A549 (cell line): ENCODE measurements around the gene UNC13C. TPM values are rescaled to one million over a fixed set of nuclear protein-coding genes. Genes with fewer than 3 reads are reported as not detected.

Source experiments
- ATAC-seq, 2 experiments: fragments of 200-7000 bp in 1 of 2; fragments of >200 bp in 1 of 2; cut with Nextera tagmentation in 1 of 2; cut with Tn5 transposase in 1 of 2; 3 replicates each; pipeline versions ENCODE4 v1.8.0 to v1.9.1; 2018 to 2020; ENCODE audit warnings: mild to moderate bottlenecking in 1 of 2, moderate library complexity in 1 of 2
- CTCF ChIA-PET: fragments of 300-600 bp; sonication (Branson Sonifier 250); formaldehyde crosslinking; extraction: SDS; loops from one replicate; lab custom pipeline; 2021; ENCODE audit warnings: antibody characterized with exemption, inconsistent platforms; lab: Yijun Ruan, JAX
- POLR2A ChIA-PET: fragments of 350-600 bp; formaldehyde crosslinking; extraction: SDS; loops from one replicate; lab custom pipeline; 2021; ENCODE audit warnings: antibody characterized with exemption, inconsistent platforms; lab: Yijun Ruan, JAX
- DNase-seq, 2 experiments: peaks; one replicate each; pipeline versions ENCODE4 v3.0.0 to v3.0.0-alpha.2; 2011 to 2016; ENCODE audit warnings: low read depth in 1 of 2, low spot score in 1 of 2
- FAIRE-seq: peaks from 2 replicates; lab custom pipeline; 2011; peaks lifted over from hg19 to GRCh38; lab: Jason Lieb, UNC
- H3K27ac ChIP-seq, 2 experiments: fragments of >200 bp; sonication (Bioruptor Twin); formaldehyde crosslinking; 3 replicates each; pipeline ENCODE4 v1.5.1; 2016 to 2017
- H3K4me1 ChIP-seq: fragments of >200 bp; sonication (Bioruptor Twin); formaldehyde crosslinking; 3 replicates; pipeline ENCODE4 v1.6.1; 2016
- H3K4me2 ChIP-seq: fragments of >200 bp; sonication (Bioruptor Twin); formaldehyde crosslinking; 3 replicates; pipeline ENCODE4 v1.6.1; 2016
- H3K4me3 ChIP-seq: fragments of >200 bp; sonication (Bioruptor Twin); formaldehyde crosslinking; 3 replicates; pipeline ENCODE4 v1.5.1; 2016
- H3K9me3 ChIP-seq: fragments of >200 bp; sonication (Bioruptor Twin); formaldehyde crosslinking; 3 replicates; pipeline ENCODE4 v1.6.1; 2016
- CEBPB ChIP-seq, 2 experiments: fragments of >200 bp in 1 of 2; sonication (Bioruptor Twin) in 1 of 2; formaldehyde crosslinking in 1 of 2; IDR thresholded peaks; 2 replicates each; pipeline ENCODE4 v1.6.1; 2012 to 2016
- EHMT2 ChIP-seq: fragments of 200-600 bp; sonication (generic); IDR thresholded peaks from 2 replicates; pipeline ENCODE4 v1.6.1; 2016; ENCODE audit warnings: antibody characterized with exemption, low read depth, mild to moderate bottlenecking, moderate library complexity
- ESRRA ChIP-seq: fragments of 150-350 bp; IDR thresholded peaks from 2 replicates; pipeline ENCODE4 v1.6.1; 2014; ENCODE audit warnings: mild to moderate bottlenecking, low read length, borderline replicate concordance
- FOSL2 ChIP-seq, 2 experiments: fragments of 450-650 bp in 1 of 2; fragments of >200 bp in 1 of 2; sonication (Bioruptor Twin) in 1 of 2; formaldehyde crosslinking; IDR thresholded peaks; 2 replicates each; pipeline versions ENCODE4 v1.5.0 to v1.6.1; 2016 to 2020; ENCODE audit warnings: mild to moderate bottlenecking in 1 of 2, moderate library complexity in 1 of 2
- FOXS1 ChIP-seq: fragments of 250-450 bp; sonication (Bioruptor Pico); IDR thresholded peaks from 2 replicates; pipeline ENCODE4 v1.5.0; 2020; ENCODE audit warnings: mild to moderate bottlenecking, moderate library complexity
- GATA3 ChIP-seq: IDR thresholded peaks from 2 replicates; pipeline ENCODE4 v1.6.1; 2012; ENCODE audit warnings: borderline replicate concordance
- HOXB13 ChIP-seq: fragments of 250-450 bp; sonication (Bioruptor Pico); IDR thresholded peaks from 2 replicates; pipeline ENCODE4 v1.5.0; 2020; ENCODE audit warnings: low read depth, mild to moderate bottlenecking, moderate library complexity
- HOXB5 ChIP-seq: fragments of 250-450 bp; sonication (Bioruptor Pico); IDR thresholded peaks from 2 replicates; pipeline ENCODE4 v1.5.0; 2020; ENCODE audit warnings: mild to moderate bottlenecking, moderate library complexity
- JUN ChIP-seq, 2 experiments: fragments of >200 bp; sonication (Bioruptor Twin); formaldehyde crosslinking; IDR thresholded peaks; 2 replicates in 1 of 2; 3 replicates in 1 of 2; pipeline ENCODE4 v1.6.1; 2016 to 2017
- JUNB ChIP-seq: fragments of >200 bp; sonication (Bioruptor Twin); formaldehyde crosslinking; IDR thresholded peaks from 2 replicates; pipeline ENCODE4 v1.6.1; 2016
- KDM5A ChIP-seq: fragments of 200-600 bp; sonication (generic); IDR thresholded peaks from 2 replicates; pipeline ENCODE4 v1.6.1; 2016; ENCODE audit warnings: antibody characterized with exemption, mild to moderate bottlenecking
- MAX ChIP-seq: IDR thresholded peaks from 2 replicates; pipeline ENCODE4 v1.6.1; 2012
- MYC ChIP-seq: IDR thresholded peaks from 2 replicates; pipeline ENCODE4 v1.6.1; 2012; ENCODE audit warnings: mild to moderate bottlenecking, inconsistent platforms, low read length, improper control_type of control experiment, borderline replicate concordance
- NPAS2 ChIP-seq: fragments of 250-450 bp; sonication (Bioruptor Pico); IDR thresholded peaks from 2 replicates; pipeline ENCODE4 v1.8.0; 2022; ENCODE audit warnings: mild to moderate bottlenecking, moderate library complexity, borderline replicate concordance
- NR3C1 ChIP-seq: fragments of >200 bp; sonication (Bioruptor Twin); formaldehyde crosslinking; IDR thresholded peaks from 3 replicates; pipeline ENCODE4 v1.6.1; 2017
- RFX5 ChIP-seq: fragments of 450-650 bp; IDR thresholded peaks from 2 replicates; pipeline ENCODE4 v1.7.1; 2014; ENCODE audit warnings: antibody characterized with exemption, mild to moderate bottlenecking, moderate library complexity
- RNF2 ChIP-seq: fragments of 200-600 bp; sonication (generic); IDR thresholded peaks from 2 replicates; pipeline ENCODE4 v1.6.1; 2016; ENCODE audit warnings: low read depth, mild to moderate bottlenecking, antibody characterized with exemption, moderate library complexity, borderline replicate concordance
- TFCP2L1 ChIP-seq: fragments of 250-450 bp; sonication (Bioruptor Pico); IDR thresholded peaks from 2 replicates; pipeline ENCODE4 v1.5.0; 2021; ENCODE audit warnings: mild to moderate bottlenecking
- ZC3H11A ChIP-seq: fragments of 450-650 bp; IDR thresholded peaks from 2 replicates; pipeline ENCODE4 v1.6.1; 2014; ENCODE audit warnings: antibody characterized with exemption, mild to moderate bottlenecking
- ZNF302 ChIP-seq: fragments of 250-450 bp; sonication (Bioruptor Pico); IDR thresholded peaks from 2 replicates; pipeline ENCODE4 v1.9.0; 2021; ENCODE audit warnings: inconsistent platforms, mild to moderate bottlenecking, moderate library complexity
- WGBS: methylation state at CpG from one replicate; pipeline ENCODE4 v1.1.6; 2017; ENCODE audit errors: missing lambda C conversion rate; 5-methylcytosine and 5-hydroxymethylcytosine counted together
- polyA plus RNA-seq, 4 experiments: library from polyadenylated mRNA; depleted of rRNA in 3 of 4; stranded (reverse); fragments of >200 nt; fragmentation: RNase III in 1 of 4; extraction: RNeasy Plus Mini Kit Qiagen cat#74134 plus additional on column Dnase treatment in 1 of 4; gene quantifications; 2 replicates in 3 of 4; 3 replicates in 1 of 4; pipeline ENCODE4 v1.2.3, GENCODE V29; 2011 to 2017
- TF ChIP-seq, protein P1 (sequence below): fragments of >200 bp; sonication (Bioruptor Twin); formaldehyde crosslinking; IDR thresholded peaks from 2 replicates; pipeline ENCODE4 v1.6.1; 2016
- TF ChIP-seq, protein P2 (sequence below): fragments of 150-350 bp; IDR thresholded peaks from 2 replicates; pipeline ENCODE4 v1.6.1; 2014; ENCODE audit warnings: low read depth, mild to moderate bottlenecking, low read length
- TF ChIP-seq, protein P3 (sequence below): IDR thresholded peaks from 2 replicates; pipeline ENCODE4 v1.6.1; 2012

The UNC13C gene
- polyA plus RNA-seq, 2 of the 4 experiments (the other 2 are of a cell fraction): 0.01 to 0.04 TPM

GRCh38 chr15:54608876-54609835 is 630.9 kb downstream of the UNC13C start:
- whole genome bisulfite sequencing: 0% methylated on average over 1 of the region's 1 CpG
- no peak for ATAC-seq
- Histone ChIP-seq H3K4me1 (no peaks in the 10 kb centered on the region), H3K4me2 (no peak overlapping the region), H3K4me3 (no peak overlapping the region), H3K9me3 (no peaks in the 10 kb centered on the region), H3K27ac (no peak overlapping the region)
- no peak for DNase-seq
- TF ChIP-seq KDM5A (no peak), EHMT2 (no peak), GATA3 (no peak), HOXB13 (CRISPR knock-in tag) (no peak), MYC (no peak), FOXS1 (no peak), TFCP2L1 (CRISPR knock-in tag) (no peak), RFX5 (no peak), RNF2 (no peak), NR3C1 (no peak), CEBPB (IDR thresholded peaks at IDR 0.05) (no peak), JUNB (no peak), HOXB5 (CRISPR knock-in tag) (no peak), MAX (no peak)
- TF ChIP-seq, protein P1, sequence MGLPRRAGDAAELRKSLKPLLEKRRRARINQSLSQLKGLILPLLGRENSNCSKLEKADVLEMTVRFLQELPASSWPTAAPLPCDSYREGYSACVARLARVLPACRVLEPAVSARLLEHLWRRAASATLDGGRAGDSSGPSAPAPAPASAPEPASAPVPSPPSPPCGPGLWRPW: no peak
- TF ChIP-seq, protein P2, sequence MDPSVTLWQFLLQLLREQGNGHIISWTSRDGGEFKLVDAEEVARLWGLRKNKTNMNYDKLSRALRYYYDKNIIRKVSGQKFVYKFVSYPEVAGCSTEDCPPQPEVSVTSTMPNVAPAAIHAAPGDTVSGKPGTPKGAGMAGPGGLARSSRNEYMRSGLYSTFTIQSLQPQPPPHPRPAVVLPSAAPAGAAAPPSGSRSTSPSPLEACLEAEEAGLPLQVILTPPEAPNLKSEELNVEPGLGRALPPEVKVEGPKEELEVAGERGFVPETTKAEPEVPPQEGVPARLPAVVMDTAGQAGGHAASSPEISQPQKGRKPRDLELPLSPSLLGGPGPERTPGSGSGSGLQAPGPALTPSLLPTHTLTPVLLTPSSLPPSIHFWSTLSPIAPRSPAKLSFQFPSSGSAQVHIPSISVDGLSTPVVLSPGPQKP: no peak
- TF ChIP-seq, protein P3, sequence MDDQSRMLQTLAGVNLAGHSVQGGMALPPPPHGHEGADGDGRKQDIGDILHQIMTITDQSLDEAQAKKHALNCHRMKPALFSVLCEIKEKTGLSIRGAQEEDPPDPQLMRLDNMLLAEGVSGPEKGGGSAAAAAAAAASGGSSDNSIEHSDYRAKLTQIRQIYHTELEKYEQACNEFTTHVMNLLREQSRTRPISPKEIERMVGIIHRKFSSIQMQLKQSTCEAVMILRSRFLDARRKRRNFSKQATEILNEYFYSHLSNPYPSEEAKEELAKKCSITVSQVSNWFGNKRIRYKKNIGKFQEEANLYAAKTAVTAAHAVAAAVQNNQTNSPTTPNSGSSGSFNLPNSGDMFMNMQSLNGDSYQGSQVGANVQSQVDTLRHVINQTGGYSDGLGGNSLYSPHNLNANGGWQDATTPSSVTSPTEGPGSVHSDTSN: no peak
- no peak for FAIRE-seq
- ChIA-PET CTCF (no interaction called here), POLR2A (no interaction called here)

DNA sequence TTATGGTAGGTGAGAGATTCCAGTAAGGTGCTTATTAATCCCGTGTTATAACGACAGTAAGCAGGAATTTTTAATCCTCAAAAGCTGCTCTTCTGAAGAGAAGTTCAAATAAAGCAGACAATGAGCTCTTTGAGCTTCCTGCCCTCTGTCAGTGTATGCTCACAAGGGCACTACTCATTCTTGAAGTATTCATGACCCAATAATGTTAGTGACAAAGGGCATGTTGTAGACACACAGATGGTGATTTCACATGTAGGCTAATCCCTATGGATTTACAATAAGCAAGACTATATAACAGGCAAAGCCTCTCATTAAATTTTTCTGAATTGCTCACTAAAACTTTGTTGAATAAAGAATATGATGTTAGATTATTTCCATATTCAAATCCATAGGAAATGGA is 639.9 kb downstream of the UNC13C start:
- POLR2A ChIA-PET: no interaction called here
- Histone ChIP-seq H3K4me3 (no peak overlapping the region), H3K9me3 (no peaks in the 10 kb centered on the region), H3K4me2 (no peak overlapping the region), H3K27ac (no peak overlapping the region), H3K4me1 (no peaks in the 10 kb centered on the region)
- WGBS: 0% methylated on average over 2 of the region's 2 CpGs
- no peak for DNase-seq
- CTCF ChIA-PET: no interaction called here
- FAIRE-seq: no peak
- TF ChIP-seq EHMT2: no peak
- TF ChIP-seq NPAS2: no peak
- no peak for TF ChIP-seq FOSL2 (IDR thresholded peaks at IDR 0.05)
- no peak for TF ChIP-seq FOSL2 (CRISPR knock-in tag; IDR thresholded peaks at IDR 0.05)
- no peak for TF ChIP-seq ZNF302 (CRISPR knock-in tag)
- TF ChIP-seq RFX5: no peak
- no peak for TF ChIP-seq ZC3H11A
- TF ChIP-seq ESRRA: no peak
- no peak for TF ChIP-seq JUN (IDR thresholded peaks at IDR 0.05)
- TF ChIP-seq GATA3: no peak
- ATAC-seq: no peak
